Measurements from ENCODE around the gene LGR5. TPM values are rescaled to one million over a fixed set of nuclear protein-coding genes. Genes with fewer than 3 reads are reported as not detected.

The LGR5 gene
- total and polyA plus RNA-seq, 2 of the 13 experiments (the other 11 are each of a cell fraction or from before 2014, with no cell fraction given), result 37.0 to 121 TPM

DNA sequence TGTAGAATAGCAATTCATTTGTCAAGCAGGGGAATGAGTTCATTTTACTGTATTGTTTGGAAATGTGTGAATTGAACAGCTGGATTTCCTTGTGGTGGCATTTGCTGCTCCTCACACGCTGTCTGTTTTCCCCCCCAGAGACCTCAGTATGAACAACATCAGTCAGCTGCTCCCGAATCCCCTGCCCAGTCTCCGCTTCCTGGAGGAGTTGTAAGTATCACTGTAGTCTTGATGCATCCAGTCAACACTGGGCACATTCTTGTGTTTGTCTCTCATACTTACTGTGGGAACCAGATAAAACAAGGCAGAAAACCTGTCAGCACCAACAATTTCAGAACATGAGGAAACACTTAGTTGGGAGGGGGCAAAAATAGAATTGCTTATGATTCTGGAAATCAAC, 64.9 kb downstream of the LGR5 start (continued):
- TF ChIP-seq PLRG1 (conservative IDR thresholded peaks at IDR 0.05) (no peak), ZNF678 (CRISPR knock-in tag; IDR thresholded peaks at IDR 0.05) (no peak), KLF15 (CRISPR knock-in tag; IDR thresholded peaks at IDR 0.05; ENCODE audit: borderline replicate concordance) (no peak), ZIK1 (CRISPR knock-in tag; IDR thresholded peaks at IDR 0.05; ENCODE audit: borderline replicate concordance, low read depth) (no peak)

DNA sequence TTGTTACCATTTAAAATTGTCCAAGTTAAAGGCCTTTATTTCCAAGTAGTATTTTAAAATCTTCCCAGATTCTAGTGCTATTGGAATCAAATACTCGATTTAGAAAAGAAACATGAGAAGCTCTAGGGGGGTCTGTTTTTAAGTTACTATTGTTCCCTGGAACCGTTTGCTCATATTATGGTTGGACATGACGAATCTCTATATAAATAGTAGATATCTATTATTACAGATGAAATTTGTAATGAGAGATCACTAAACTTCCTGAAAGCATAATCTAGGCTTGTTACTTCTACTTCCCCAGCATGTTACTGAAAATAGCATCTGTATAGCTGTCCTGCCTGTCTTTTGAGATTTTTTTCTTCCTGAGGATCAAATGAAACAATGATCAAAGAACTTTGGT, 70.1 kb downstream of the LGR5 start:
- intact Hi-C loops (cut with micrococcal nuclease; ENCODE audit: unreplicated experiment) (no loop called here), in situ Hi-C loops (cut with HindIII; ENCODE audit: extremely low pct_ligation_motif_present, low pct_unique_long_range_greater_than_20kb) (no loop called here)
- Histone ChIP-seq H3K4me1 (ENCODE audit: insufficient read depth, low read length) (no peaks in the 10 kb centered on the region), H3K9ac (ENCODE audit: insufficient read depth, low read depth, low read length) (no peak overlapping the region), H3K4me3 (replicated peaks in 1 of 3; ENCODE audit: insufficient read depth in 1 of 3, low read depth in 2 of 3, low read length in 3 of 3) (no peak overlapping the region), H3K9me3 (ENCODE audit: low read length) (no peaks in the 10 kb centered on the region), H3K36me3 (replicated peaks in 1 of 2; ENCODE audit: control insufficient read depth in 1 of 2, insufficient read depth in 2 of 2, low read length in 2 of 2) (peaks cover 7 to 62% of the 10 kb centered on the region in 2 experiments), H4K20me1 (ENCODE audit: insufficient read depth, low read length) (no peaks in the 10 kb centered on the region), H3K4me2 (ENCODE audit: low read depth, low read length) (no peak overlapping the region), H2AFZ (ENCODE audit: low read length) (no peak overlapping the region), H3K27me3 (ENCODE audit: control insufficient read depth in 1 of 2, insufficient read depth in 2 of 2, low read length in 2 of 2) (no peaks in the 10 kb centered on the region), H3K79me2 (ENCODE audit: insufficient read depth, low read length) (no peaks in the 10 kb centered on the region), H3K27ac (ENCODE audit: extremely low read length, insufficient read depth, low read length) (no peak overlapping the region)
- TF ChIP-seq KAT7 (CRISPR knock-in tag; IDR thresholded peaks at IDR 0.05; ENCODE audit: borderline replicate concordance), result no peak
- no peak for TF ChIP-seq U2AF2 (IDR thresholded peaks at IDR 0.05; ENCODE audit: low read depth, low read length)
- ChIA-PET POLR2A (no interaction called here), CTCF (ENCODE audit: low intra/inter-chr PET ratio, low total read pairs) (no interaction called here)
- DNase-seq (ENCODE audit: low spot score) (no peak), ATAC-seq (no peak), FAIRE-seq (no peak)
- no TSS peak for BruUV-seq (replicated peaks)
- WGBS (ENCODE audit: low lambda C conversion rate), result 93% methylated on average over 3 of the region's 3 CpGs

DNA sequence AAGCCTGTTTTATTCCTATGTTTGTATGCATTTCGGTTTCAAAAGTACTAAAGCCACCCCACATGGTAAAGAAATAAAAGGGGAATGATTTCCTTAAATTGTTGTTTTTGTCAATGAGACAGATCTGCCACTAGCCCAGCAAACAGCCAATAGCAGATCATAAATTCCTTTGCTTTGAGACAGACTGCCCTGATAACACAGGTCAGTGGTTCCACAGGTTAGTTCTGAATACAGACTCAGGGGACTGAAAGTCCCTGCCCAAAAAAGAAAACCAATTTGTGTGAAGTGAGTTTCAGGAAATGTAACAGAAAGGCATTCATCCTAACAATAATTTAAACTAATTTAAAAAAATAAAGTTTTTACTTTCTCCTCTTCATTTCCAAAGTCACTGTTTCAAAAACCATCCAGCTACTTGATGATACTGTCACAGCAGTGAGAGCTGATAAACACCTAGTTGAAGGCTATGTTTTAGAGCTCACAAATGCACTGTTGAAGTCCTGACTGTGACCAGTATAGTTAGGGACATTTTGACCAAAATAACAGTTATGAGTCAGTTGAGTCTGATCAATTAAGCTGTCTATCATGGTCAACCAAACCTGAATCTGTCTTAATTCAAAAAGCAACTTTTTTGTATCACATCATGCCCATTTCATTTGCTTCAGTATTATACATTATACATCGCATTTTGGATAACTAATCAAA, 77.7 kb downstream of the LGR5 start:
- no peaks in the 10 kb centered on the region for H3K4me1 ChIP-seq (ENCODE audit: insufficient read depth, low read length)
- BruUV-seq (replicated peaks), result no TSS peak
- no peak overlapping the region for H3K4me2 ChIP-seq (ENCODE audit: low read depth, low read length)
- intact Hi-C loops (cut with micrococcal nuclease; ENCODE audit: unreplicated experiment) (no loop called here), in situ Hi-C loops (cut with HindIII; ENCODE audit: extremely low pct_ligation_motif_present, low pct_unique_long_range_greater_than_20kb) (no loop called here)
- no peak overlapping the region for H3K27ac ChIP-seq (ENCODE audit: extremely low read length, insufficient read depth, low read length)
- H4K20me1 ChIP-seq (ENCODE audit: insufficient read depth, low read length), result no peaks in the 10 kb centered on the region; the same call in 1 of the 2 replicates
- H3K9me3 ChIP-seq (ENCODE audit: low read length), result no peaks in the 10 kb centered on the region
- no peaks in the 10 kb centered on the region for H3K27me3 ChIP-seq (ENCODE audit: control insufficient read depth in 1 of 2, insufficient read depth in 2 of 2, low read length in 2 of 2)
- no peaks in the 10 kb centered on the region for H3K79me2 ChIP-seq (ENCODE audit: insufficient read depth, low read length)
- no peak overlapping the region for H3K4me3 ChIP-seq (replicated peaks in 1 of 3; ENCODE audit: insufficient read depth in 1 of 3, low read depth in 2 of 3, low read length in 3 of 3)
- DNase-seq (ENCODE audit: low spot score), result no peak
- ChIA-PET POLR2A (no interaction called here), CTCF (ENCODE audit: low intra/inter-chr PET ratio, low total read pairs) (no interaction called here)
- ATAC-seq, result no peak
- H3K36me3 ChIP-seq (replicated peaks in 1 of 2; ENCODE audit: control insufficient read depth in 1 of 2, insufficient read depth in 2 of 2, low read length in 2 of 2), result peaks cover 5 to 12% of the 10 kb centered on the region in 2 experiments; a peak in 4 of 5 replicates
- no peak for FAIRE-seq
- no peak overlapping the region for H2AFZ ChIP-seq (ENCODE audit: low read length)
- 96% methylated on average over 2 of the region's 2 CpGs for WGBS (ENCODE audit: low lambda C conversion rate)
- H3K9ac ChIP-seq (ENCODE audit: insufficient read depth, low read depth, low read length), result no peak overlapping the region
- TF ChIP-seq ZNF615 (CRISPR knock-in tag; IDR thresholded peaks at IDR 0.05; ENCODE audit: borderline replicate concordance), result no peak
- TF ChIP-seq, protein P1, sequence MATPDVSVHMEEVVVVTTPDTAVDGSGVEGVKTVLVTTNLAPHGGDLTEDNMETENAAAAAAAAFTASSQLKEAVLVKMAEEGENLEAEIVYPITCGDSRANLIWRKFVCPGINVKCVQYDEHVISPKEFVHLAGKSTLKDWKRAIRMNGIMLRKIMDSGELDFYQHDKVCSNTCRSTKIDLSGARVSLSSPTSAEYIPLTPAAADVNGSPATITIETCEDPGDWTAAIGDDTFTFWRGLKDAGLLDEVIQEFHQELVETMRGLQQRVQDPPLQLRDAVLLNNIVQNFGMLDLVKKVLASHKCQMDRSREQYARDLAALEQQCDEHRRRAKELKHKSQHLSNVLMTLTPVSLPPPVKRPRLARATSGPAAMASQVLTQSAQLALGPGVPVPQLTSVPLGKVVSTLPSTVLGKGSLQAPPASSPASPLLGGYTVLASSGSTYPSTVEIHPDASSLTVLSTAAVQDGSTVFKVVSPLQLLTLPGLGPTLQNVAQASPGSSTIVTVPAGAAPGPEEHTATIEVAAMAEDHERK (CRISPR knock-in tag; IDR thresholded peaks at IDR 0.05; ENCODE audit: low read depth), result no peak
- TF ChIP-seq TCF12 (IDR thresholded peaks at IDR 0.05), result no peak
- no peak for TF ChIP-seq TCF12 (CRISPR knock-in tag; IDR thresholded peaks at IDR 0.05)
- TF ChIP-seq MAFF (IDR thresholded peaks at IDR 0.05; ENCODE audit: low read depth, low read length), result no peak
- TF ChIP-seq KAT8 (CRISPR knock-in tag; IDR thresholded peaks at IDR 0.05), result no peak
- no peak for TF ChIP-seq ZNF777 (CRISPR knock-in tag; IDR thresholded peaks at IDR 0.05)
- no peak for TF ChIP-seq GLI4 (CRISPR knock-in tag; IDR thresholded peaks at IDR 0.05; ENCODE audit: borderline replicate concordance)
- TF ChIP-seq FOXP1 (IDR thresholded peaks at IDR 0.05), result no peak
- no peak for TF ChIP-seq FOXP1 (CRISPR knock-in tag; IDR thresholded peaks at IDR 0.05)
- no peak for TF ChIP-seq ZNF788 (CRISPR knock-in tag; IDR thresholded peaks at IDR 0.05; ENCODE audit: borderline replicate concordance)
- no peak for TF ChIP-seq HOXD1 (CRISPR knock-in tag; IDR thresholded peaks at IDR 0.05)
